Activated naive CD8-positive, alpha-beta T cell treated with anti-CD3 and anti-CD28 coated beads, Interleukin-2, amount 10 ng/mL, durations not matched to agents 7 days and 5 days (primary cell): Measurements from ENCODE around the gene GPR26. TPM values are rescaled to one million over a fixed set of nuclear protein-coding genes. Genes with fewer than 3 reads are reported as not detected.

Experiments used
- ATAC-seq: fragments of 150-1000 bp; cut with Tn5 transposase; one replicate; pipeline ENCODE4 v1.10.0; 2021; ENCODE audit warnings: low read depth, moderate library complexity
- POLR2A ChIA-PET: fragments of 350-600 bp; sonication (Branson Sonifier 250); formaldehyde crosslinking; loops from one replicate; lab custom pipeline; 2021; ENCODE audit warnings: antibody characterized with exemption; lab: Charles Lee
- DNase-seq: peaks from one replicate; pipeline ENCODE4 v3.0.0; 2021
- H3K27ac Mint-ChIP-seq: one replicate; pipeline ENCODE4 v1.8.0; 2022; ENCODE audit warnings: mild to moderate bottlenecking, mixed read lengths
- H3K27me3 Mint-ChIP-seq: one replicate; pipeline ENCODE4 v1.8.0; 2022; ENCODE audit warnings: mild to moderate bottlenecking, moderate library complexity, mixed read lengths
- H3K36me3 Mint-ChIP-seq: one replicate; pipeline ENCODE4 v1.8.0; 2021; ENCODE audit warnings: mild to moderate bottlenecking, mixed read lengths
- H3K4me1 Mint-ChIP-seq: one replicate; pipeline ENCODE4 v1.8.0; 2021; ENCODE audit warnings: mixed read lengths
- H3K4me3 Mint-ChIP-seq: one replicate; pipeline ENCODE4 v1.8.0; 2022; ENCODE audit warnings: mild to moderate bottlenecking, moderate library complexity, mixed read lengths
- H3K9me3 Mint-ChIP-seq: one replicate; pipeline ENCODE4 v1.8.0; 2021; ENCODE audit warnings: mixed read lengths
- total RNA-seq, 2 experiments: library from RNA; stranded (reverse); gene quantifications; one replicate each; pipeline ENCODE4 v1.2.3, GENCODE V29; 2021

GPR26 gene, protein sequence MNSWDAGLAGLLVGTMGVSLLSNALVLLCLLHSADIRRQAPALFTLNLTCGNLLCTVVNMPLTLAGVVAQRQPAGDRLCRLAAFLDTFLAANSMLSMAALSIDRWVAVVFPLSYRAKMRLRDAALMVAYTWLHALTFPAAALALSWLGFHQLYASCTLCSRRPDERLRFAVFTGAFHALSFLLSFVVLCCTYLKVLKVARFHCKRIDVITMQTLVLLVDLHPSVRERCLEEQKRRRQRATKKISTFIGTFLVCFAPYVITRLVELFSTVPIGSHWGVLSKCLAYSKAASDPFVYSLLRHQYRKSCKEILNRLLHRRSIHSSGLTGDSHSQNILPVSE
- not detected for total RNA-seq

DNA sequence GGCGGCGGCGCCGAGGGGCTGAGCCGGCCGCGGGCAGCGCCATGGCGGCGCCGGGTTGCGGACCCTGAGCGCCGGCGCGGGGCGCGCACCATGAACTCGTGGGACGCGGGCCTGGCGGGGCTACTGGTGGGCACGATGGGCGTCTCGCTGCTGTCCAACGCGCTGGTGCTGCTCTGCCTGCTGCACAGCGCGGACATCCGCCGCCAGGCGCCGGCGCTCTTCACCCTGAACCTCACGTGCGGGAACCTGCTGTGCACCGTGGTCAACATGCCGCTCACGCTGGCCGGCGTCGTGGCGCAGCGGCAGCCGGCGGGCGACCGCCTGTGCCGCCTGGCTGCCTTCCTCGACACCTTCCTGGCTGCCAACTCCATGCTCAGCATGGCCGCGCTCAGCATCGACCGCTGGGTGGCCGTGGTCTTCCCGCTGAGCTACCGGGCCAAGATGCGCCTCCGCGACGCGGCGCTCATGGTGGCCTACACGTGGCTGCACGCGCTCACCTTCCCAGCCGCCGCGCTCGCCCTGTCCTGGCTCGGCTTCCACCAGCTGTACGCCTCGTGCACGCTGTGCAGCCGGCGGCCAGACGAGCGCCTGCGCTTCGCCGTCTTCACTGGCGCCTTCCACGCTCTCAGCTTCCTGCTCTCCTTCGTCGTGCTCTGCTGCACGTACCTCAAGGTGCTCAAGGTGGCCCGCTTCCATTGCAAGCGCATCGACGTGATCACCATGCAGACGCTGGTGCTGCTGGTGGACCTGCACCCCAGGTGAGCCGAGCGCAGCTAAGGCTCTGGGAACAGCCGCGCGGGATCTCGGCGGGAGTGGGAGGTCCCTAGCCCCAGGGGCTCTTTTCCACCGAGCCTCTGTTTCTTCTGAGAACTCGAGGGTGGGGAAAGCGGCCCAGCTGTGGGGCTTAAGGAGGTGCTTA lies at the start of gene GPR26:
Gene GPR26 (plus strand): TSS at position 38 of the 919 bp plus-strand sequence. CDS start 53 bp downstream, at position 91.
- DNase-seq (no peak), ATAC-seq (no peak)
- H3K36me3 Mint-ChIP-seq, result no peaks in the 10 kb centered on the region
- peaks cover 2% of the 10 kb centered on the region for H3K9me3 Mint-ChIP-seq
- H3K4me3 Mint-ChIP-seq, result no peak within 1 kb of the TSS
- no peaks in the 10 kb centered on the region for H3K4me1 Mint-ChIP-seq
- POLR2A ChIA-PET, result no interaction called here
- no peak within 1 kb of the TSS for H3K27ac Mint-ChIP-seq
- peaks cover 13% of the 10 kb centered on the region for H3K27me3 Mint-ChIP-seq

DNA sequence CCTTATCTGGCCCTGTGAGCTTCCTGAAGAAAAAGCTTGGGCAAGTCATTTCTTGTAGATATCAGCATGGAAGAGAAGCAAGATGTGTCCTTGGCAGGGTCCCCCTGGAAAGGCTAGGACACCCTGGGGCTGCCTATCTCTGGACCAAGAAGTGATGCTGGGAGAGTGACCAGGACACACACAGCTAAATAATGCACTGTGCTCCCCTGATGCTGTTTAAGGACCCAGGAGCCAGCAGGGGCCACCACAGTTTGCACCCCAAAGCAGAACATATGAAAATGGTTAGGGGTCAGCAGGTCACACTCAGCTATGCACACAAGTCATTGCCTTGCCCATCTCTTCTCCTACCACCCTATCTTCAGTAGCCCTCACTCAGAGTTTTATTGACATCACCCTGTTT lies 47.9 kb upstream of the GPR26 start:
- H3K36me3 Mint-ChIP-seq, result no peaks in the 10 kb centered on the region
- DNase-seq (no peak), ATAC-seq (no peak)
- H3K9me3 Mint-ChIP-seq, result no peaks in the 10 kb centered on the region
- no peak overlapping the region for H3K27ac Mint-ChIP-seq
- no peaks in the 10 kb centered on the region for H3K27me3 Mint-ChIP-seq
- H3K4me3 Mint-ChIP-seq, result no peak overlapping the region
- POLR2A ChIA-PET, result no interaction called here
- no peaks in the 10 kb centered on the region for H3K4me1 Mint-ChIP-seq

DNA sequence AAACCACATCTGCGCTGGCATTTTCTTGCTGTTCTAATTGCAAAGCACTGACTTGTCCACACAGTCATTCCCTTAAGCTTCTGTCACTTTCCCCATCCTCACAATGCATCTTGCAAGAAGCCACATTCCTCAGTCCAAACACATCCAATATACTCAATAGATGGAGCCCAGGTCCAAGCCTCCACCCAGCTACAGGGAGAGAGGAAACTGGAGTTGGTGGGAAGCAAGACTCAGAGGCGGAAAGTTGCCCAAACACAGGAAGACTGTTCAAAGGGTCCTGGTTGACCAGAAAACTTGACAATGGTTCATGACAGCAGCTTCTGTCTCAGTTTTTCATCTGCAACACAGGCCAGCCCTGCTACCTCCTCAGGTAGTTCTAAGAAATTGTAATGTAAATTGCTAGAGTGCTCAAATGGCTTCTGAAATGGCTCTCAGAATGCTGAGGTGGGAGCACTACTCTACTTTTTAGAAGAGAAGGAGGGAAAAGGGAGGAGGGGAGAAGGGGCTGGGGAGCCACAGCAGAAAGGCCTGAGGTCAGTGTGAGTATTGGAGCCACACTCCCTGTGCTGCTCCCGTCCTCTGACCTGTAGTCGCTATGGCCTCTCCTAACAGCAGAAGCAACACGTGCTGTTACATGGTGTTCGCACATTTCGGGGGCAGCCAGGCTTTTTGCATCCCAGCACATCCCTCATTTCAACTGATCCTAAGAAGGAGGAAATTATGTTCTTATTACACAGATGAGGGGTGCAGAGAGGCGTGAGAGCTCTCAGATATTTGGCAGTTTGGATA lies 46.9 kb upstream of the GPR26 start:
- POLR2A ChIA-PET, result no interaction called here

DNA sequence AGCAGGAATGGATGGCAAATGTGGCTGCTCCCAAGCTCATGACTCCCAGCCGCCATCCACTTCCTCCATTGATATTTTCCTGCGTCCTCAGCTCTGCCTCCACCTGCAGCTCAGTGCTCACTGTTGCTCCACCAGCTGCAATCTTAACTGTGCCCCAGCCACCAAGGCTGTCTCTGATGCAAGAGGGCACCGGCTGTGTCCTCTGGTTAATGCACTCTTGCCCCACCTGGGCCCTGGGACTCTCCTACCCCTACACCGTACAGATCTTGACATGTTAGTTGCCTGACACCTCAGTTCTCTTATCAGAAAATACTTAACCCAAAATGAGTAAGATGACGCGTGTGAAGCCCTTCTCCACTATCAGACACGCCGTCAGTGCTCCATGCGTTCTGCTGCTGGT lies 45.5 kb upstream of the GPR26 start:
- Mint-ChIP-seq H3K27me3 (no peaks in the 10 kb centered on the region), H3K27ac (no peak overlapping the region), H3K4me1 (no peaks in the 10 kb centered on the region), H3K4me3 (no peak overlapping the region), H3K36me3 (no peaks in the 10 kb centered on the region), H3K9me3 (no peaks in the 10 kb centered on the region)
- POLR2A ChIA-PET, result no interaction called here
- ATAC-seq, result no peak
- DNase-seq, result no peak

More for the DNA sequence above, 46.9 kb upstream of the GPR26 start:
- Mint-ChIP-seq H3K27ac (no peak overlapping the region), H3K27me3 (no peaks in the 10 kb centered on the region), H3K4me1 (no peaks in the 10 kb centered on the region), H3K36me3 (no peaks in the 10 kb centered on the region), H3K4me3 (no peak overlapping the region), H3K9me3 (no peaks in the 10 kb centered on the region)
- ATAC-seq (no peak), DNase-seq (no peak)

DNA sequence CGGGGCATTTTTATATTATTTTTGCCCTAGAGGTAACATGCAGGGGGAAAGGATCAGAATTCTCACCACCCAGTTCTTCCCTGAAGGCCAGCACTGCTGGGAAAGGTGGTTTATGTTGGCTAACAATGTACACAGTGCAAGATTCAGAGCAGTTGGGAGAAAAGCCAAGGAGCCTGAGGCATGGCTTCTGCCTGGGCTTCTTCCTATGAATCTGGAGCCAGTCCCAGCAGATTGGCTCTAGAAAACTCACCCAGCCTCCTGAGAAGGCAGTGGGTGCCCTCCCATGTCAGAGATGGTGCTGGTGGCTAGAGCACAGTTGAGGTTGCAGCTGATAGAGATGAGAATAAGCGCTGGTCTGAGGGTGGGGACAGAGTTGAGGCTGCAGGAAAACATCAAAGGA lies 44.7 kb upstream of the GPR26 start:
- no peak for ATAC-seq
- H3K4me3 Mint-ChIP-seq, result no peak overlapping the region
- H3K4me1 Mint-ChIP-seq, result no peaks in the 10 kb centered on the region
- no peaks in the 10 kb centered on the region for H3K36me3 Mint-ChIP-seq
- H3K27me3 Mint-ChIP-seq, result no peaks in the 10 kb centered on the region
- POLR2A ChIA-PET, result no interaction called here
- DNase-seq, result no peak
- no peak overlapping the region for H3K27ac Mint-ChIP-seq
- H3K9me3 Mint-ChIP-seq, result no peaks in the 10 kb centered on the region

DNA sequence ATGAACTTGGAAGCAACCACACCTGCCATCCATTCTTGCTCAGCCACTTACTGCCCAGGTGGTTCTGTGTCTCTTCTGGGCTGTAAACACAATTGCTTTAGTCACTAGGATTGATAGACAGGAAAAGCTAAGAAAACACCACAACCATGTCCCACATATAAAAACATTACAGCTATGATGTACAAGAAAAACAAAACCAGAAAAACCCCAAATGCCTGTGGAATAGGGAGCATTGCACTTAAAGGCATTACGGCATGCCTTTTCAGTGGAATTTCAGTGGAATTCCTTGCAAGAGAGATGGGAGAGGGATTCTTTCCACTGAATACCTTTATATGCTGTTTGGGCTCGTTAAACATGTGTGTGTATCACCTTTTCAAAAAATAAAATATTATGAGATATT lies 44.2 kb upstream of the GPR26 start:
- Mint-ChIP-seq H3K4me3 (no peak overlapping the region), H3K27ac (no peak overlapping the region)
- no peak for DNase-seq

DNA sequence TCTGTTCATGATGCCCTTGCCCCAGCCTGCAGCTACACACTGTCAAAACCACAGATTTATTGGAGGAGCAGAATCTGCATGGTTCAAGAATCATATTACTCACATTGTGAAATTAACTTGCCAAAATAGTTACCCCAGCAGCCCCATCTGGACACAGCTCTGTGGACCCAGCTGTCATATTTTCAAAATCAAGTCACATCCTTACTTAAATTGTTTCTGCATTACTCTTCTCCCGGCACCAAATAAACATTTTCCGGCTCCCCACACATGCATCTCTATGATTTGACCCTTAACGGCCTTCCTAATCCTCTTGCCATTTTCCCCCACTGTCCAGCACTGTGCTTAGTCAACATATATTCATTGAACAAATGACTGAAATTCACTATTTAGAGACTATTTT lies 43.8 kb upstream of the GPR26 start:
- no peaks in the 10 kb centered on the region for H3K4me1 Mint-ChIP-seq
- H3K36me3 Mint-ChIP-seq, result no peaks in the 10 kb centered on the region
- H3K27ac Mint-ChIP-seq, result no peak overlapping the region
- peaks cover 5% of the 10 kb centered on the region for H3K27me3 Mint-ChIP-seq
- H3K9me3 Mint-ChIP-seq, result no peaks in the 10 kb centered on the region
- DNase-seq, result no peak
- POLR2A ChIA-PET, result no interaction called here
- ATAC-seq, result no peak
- H3K4me3 Mint-ChIP-seq, result no peak overlapping the region

More for the DNA sequence above, 44.2 kb upstream of the GPR26 start:
- ATAC-seq, result no peak
- Mint-ChIP-seq H3K27me3 (no peaks in the 10 kb centered on the region), H3K9me3 (no peaks in the 10 kb centered on the region), H3K36me3 (no peaks in the 10 kb centered on the region), H3K4me1 (no peaks in the 10 kb centered on the region)
- POLR2A ChIA-PET, result no interaction called here

DNA sequence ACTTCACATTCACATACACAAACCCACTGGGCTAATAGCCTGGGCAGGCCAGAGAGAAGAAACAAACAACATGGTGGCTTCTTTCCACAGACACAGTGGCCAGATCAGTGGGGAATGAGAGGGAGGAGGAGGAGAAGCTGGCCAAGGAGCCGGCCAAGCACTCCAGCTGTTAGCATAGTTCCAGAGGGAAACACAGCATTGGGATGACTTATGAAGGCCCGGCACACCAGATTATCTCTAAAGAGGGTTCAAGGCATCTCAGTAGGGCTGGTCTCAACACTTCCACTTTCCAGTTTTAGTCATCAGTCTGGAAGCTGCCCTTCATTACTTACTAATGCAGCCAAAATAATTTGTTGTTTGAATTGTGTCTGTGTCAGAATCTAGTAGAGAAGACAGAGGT lies 42.1 kb upstream of the GPR26 start:
- ATAC-seq (no peak), DNase-seq (no peak)
- Mint-ChIP-seq H3K9me3 (no peaks in the 10 kb centered on the region), H3K36me3 (no peaks in the 10 kb centered on the region), H3K27ac (no peak overlapping the region), H3K4me1 (no peaks in the 10 kb centered on the region), H3K4me3 (no peak overlapping the region), H3K27me3 (peaks cover 7% of the 10 kb centered on the region)
- POLR2A ChIA-PET, result no interaction called here

DNA sequence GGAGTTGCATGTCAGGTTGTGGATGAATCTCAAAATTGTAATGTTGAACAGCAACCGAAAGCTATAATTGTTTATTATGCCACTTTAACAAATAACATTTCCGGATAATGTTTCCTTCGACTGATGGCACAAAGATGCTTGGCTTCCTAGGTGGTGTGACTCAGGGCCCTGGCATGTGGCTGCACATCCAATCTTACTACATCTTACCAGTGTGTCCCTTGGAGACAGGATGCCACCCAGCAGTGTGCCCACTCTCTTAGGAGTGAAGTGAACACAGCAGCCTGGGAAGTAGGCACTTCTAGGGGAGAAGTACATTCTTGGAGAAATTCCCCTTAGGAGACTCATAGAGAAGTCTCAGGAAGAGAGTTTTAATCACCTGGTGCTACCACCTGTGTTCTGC lies 33.0 kb upstream of the GPR26 start:
- POLR2A ChIA-PET, result no interaction called here
- Mint-ChIP-seq H3K9me3 (no peaks in the 10 kb centered on the region), H3K4me1 (no peaks in the 10 kb centered on the region), H3K27me3 (no peaks in the 10 kb centered on the region), H3K36me3 (no peaks in the 10 kb centered on the region), H3K27ac (no peak overlapping the region), H3K4me3 (no peak overlapping the region)
- no peak for ATAC-seq
- no peak for DNase-seq

DNA sequence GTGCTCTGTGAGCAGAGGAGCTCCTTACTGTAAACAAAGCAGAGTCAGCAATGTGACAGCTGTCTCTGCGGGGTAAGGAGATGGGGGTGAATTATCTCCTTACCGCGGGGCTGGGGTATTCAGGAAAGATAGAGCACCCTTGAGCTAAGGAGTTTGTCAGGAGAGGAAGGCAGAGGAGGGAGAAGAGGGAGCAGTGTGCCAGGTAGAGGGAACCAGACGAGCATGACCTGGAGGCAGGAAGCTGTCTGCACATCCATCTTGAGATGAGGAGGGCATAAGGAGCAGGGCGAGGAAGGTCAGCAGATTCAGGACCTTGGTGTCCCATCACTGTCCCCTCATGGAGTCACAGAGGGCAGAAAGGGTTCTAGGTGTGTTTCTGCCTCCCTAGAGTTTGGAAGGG lies 32.5 kb upstream of the GPR26 start:
- no peak overlapping the region for H3K27ac Mint-ChIP-seq
- no peaks in the 10 kb centered on the region for H3K9me3 Mint-ChIP-seq
- DNase-seq, result no peak
- POLR2A ChIA-PET, result no interaction called here
- no peak for ATAC-seq
- no peaks in the 10 kb centered on the region for H3K4me1 Mint-ChIP-seq
- no peaks in the 10 kb centered on the region for H3K27me3 Mint-ChIP-seq
- no peak overlapping the region for H3K4me3 Mint-ChIP-seq
- no peaks in the 10 kb centered on the region for H3K36me3 Mint-ChIP-seq

DNA sequence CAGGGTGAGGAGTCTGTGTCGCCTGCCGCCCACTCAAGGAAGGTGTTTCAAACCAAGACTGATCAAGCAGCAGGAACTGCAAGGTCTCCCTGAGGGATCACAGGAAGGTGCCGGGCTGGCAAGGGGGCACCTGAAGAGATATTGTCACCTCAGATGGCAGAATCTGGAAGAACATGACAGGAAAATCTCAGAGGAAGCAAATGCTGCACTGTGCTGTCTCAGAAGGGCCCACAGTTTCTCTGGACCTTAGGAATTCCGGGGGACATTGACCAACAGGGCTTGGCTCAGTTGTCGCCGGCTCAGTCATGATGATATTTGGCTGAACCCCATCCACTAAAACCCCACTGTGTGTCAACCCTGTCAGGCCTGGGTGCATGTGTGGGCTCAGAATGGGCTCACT lies 31.9 kb upstream of the GPR26 start:
- ATAC-seq (no peak), DNase-seq (no peak)
- no peaks in the 10 kb centered on the region for H3K4me1 Mint-ChIP-seq
- POLR2A ChIA-PET, result no interaction called here
- no peaks in the 10 kb centered on the region for H3K9me3 Mint-ChIP-seq
- H3K4me3 Mint-ChIP-seq, result no peak overlapping the region
- no peak overlapping the region for H3K27ac Mint-ChIP-seq
- no peaks in the 10 kb centered on the region for H3K27me3 Mint-ChIP-seq
- H3K36me3 Mint-ChIP-seq, result no peaks in the 10 kb centered on the region

DNA sequence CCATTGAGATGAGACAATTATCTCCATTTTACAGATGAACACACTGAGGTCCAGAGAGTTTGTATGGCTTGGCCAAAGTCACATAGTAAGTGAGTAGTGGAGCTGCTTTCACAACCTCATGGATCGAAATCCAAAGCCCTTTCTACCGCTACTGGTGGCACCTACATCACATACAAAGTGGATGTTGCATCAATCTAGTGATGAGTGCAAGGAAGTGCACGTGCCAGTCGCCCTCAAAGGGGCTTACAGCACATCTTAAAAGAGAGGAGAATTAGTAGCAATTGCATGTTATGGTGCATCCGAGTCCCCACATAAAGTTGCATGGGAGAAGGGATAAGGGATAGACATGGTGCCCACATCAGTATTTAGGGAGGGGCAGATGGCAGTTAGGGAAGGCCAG lies 31.0 kb upstream of the GPR26 start:
- Mint-ChIP-seq H3K4me1 (no peaks in the 10 kb centered on the region), H3K9me3 (no peaks in the 10 kb centered on the region), H3K27ac (no peak overlapping the region), H3K36me3 (no peaks in the 10 kb centered on the region), H3K27me3 (no peaks in the 10 kb centered on the region), H3K4me3 (no peak overlapping the region)
- POLR2A ChIA-PET, result no interaction called here
- no peak for DNase-seq
- ATAC-seq, result no peak

DNA sequence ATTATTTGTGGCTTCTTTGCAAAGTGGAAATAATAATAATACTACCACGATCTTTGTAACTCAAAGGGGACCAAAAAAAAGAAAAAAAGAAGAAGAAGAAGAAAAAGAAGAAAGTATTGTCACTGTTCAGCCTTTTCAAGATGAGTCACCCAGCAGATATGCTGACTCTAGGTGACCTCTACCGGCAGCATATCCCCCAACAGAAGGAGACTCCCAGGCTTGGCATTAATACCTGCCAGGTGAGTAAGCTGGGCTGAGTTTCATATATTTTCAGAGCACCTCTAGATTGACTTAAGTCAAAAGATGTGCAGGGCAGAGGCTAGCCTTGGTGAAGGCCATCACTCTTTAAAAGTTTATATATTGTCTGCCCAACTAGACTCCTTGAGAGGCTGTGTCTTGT lies 30.4 kb upstream of the GPR26 start:
- DNase-seq (no peak), ATAC-seq (no peak)
- H3K9me3 Mint-ChIP-seq, result no peaks in the 10 kb centered on the region
- no peaks in the 10 kb centered on the region for H3K36me3 Mint-ChIP-seq
- H3K4me1 Mint-ChIP-seq, result no peaks in the 10 kb centered on the region
- POLR2A ChIA-PET, result no interaction called here
- H3K27ac Mint-ChIP-seq, result no peak overlapping the region
- no peak overlapping the region for H3K4me3 Mint-ChIP-seq
- no peaks in the 10 kb centered on the region for H3K27me3 Mint-ChIP-seq
